Lower lobe of right lung (tissue), 2 donors: ENCODE data around the gene AP3S2. TPM values are rescaled to one million over a fixed set of nuclear protein-coding genes. Genes with fewer than 3 reads are reported as not detected.

ENCODE experiments used
- ATAC-seq, 2 donors: fragments of 200-7000 bp; cut with Tn5 transposase; one replicate each; pipeline ENCODE4 v1.9.1; 2020 to 2022; ENCODE audit warnings: mild to moderate bottlenecking in 2 of 2, moderate library complexity in 2 of 2
- DNase-seq: peaks from one replicate; pipeline ENCODE4 v3.0.0-alpha.2; 2020
- H3K27ac ChIP-seq: fragments of 200-600 bp; one replicate; pipeline ENCODE4 v1.8.0; 2022
- H3K27me3 ChIP-seq: fragments of 200-600 bp; one replicate; pipeline ENCODE4 v1.8.0; 2022; ENCODE audit warnings: low read depth
- H3K36me3 ChIP-seq: fragments of 200-600 bp; one replicate; pipeline ENCODE4 v1.8.0; 2022; ENCODE audit warnings: mild to moderate bottlenecking
- H3K4me1 ChIP-seq: fragments of 200-600 bp; one replicate; pipeline ENCODE4 v1.8.0; 2022
- H3K4me3 ChIP-seq: fragments of 200-600 bp; one replicate; pipeline ENCODE4 v1.8.0; 2022; ENCODE audit warnings: mild to moderate bottlenecking
- H3K9me3 ChIP-seq: fragments of 200-600 bp; one replicate; pipeline ENCODE4 v1.8.0; 2022
- CTCF ChIP-seq: fragments of 200-600 bp; IDR thresholded peaks from one replicate; pipeline ENCODE4 v1.8.0; 2022; ENCODE audit warnings: antibody characterized with exemption, mild to moderate bottlenecking
- intact Hi-C: fragments of 100-400 bp; cut with DNase I; formaldehyde crosslinking; loops from one replicate; pipeline ENCODE4 v1.11.0; 2022
- total RNA-seq: library from RNA; stranded (reverse); fragmentation: NEBNext Ultra II Directional; extraction: Animal tissue kit (Norgen Biotek cat#: 25700); gene quantifications from one replicate; pipeline ENCODE4 v1.2.1, GENCODE V29; 2021
- donor health status: DM: no; HTN: yes; CAD: no; lungs with severe emphysema.

Gene AP3S2
- total RNA-seq, 1 donor from 2014 or later, result 36.9 TPM

GRCh38 chr15:89863918-89864317 lies 29.9 kb downstream of the AP3S2 start:
- Histone ChIP-seq H3K9me3 (no peaks in the 10 kb centered on the region), H3K27ac (no peak overlapping the region), H3K4me1 (no peaks in the 10 kb centered on the region), H3K27me3 (no peaks in the 10 kb centered on the region), H3K36me3 (peaks cover 55% of the 10 kb centered on the region), H3K4me3 (no peak overlapping the region)
- ATAC-seq (no peak), DNase-seq (no peak)
- no peak for TF ChIP-seq CTCF
- intact Hi-C loops, result no loop called here

GRCh38 chr15:89860891-89861290 lies 32.9 kb downstream of the AP3S2 start:
- no peak for ATAC-seq
- H3K36me3 ChIP-seq, result peaks cover 63% of the 10 kb centered on the region

GRCh38 chr15:89860431-89860830 lies 33.4 kb downstream of the AP3S2 start:
- DNase-seq (no peak), ATAC-seq (no peak)
- Histone ChIP-seq H3K4me3 (no peak overlapping the region), H3K9me3 (no peaks in the 10 kb centered on the region), H3K36me3 (peaks cover 58% of the 10 kb centered on the region), H3K27ac (no peak overlapping the region), H3K4me1 (no peaks in the 10 kb centered on the region), H3K27me3 (no peaks in the 10 kb centered on the region)
- intact Hi-C loops, result no loop called here
- TF ChIP-seq CTCF, result no peak

More at GRCh38 chr15:89860891-89861290, 32.9 kb downstream of the AP3S2 start:
- Histone ChIP-seq H3K4me1 (no peaks in the 10 kb centered on the region), H3K9me3 (no peaks in the 10 kb centered on the region), H3K27me3 (no peaks in the 10 kb centered on the region), H3K27ac (no peak overlapping the region), H3K4me3 (no peak overlapping the region)
- TF ChIP-seq CTCF, result no peak
- no peak for DNase-seq
- intact Hi-C loops, result no loop called here

- no peak overlapping the region for H3K27ac ChIP-seq
- intact Hi-C loops, result no loop called here
- H3K9me3 ChIP-seq, result no peaks in the 10 kb centered on the region
- no peak overlapping the region for H3K4me3 ChIP-seq
- no peaks in the 10 kb centered on the region for H3K27me3 ChIP-seq
- no peak for TF ChIP-seq CTCF
- DNase-seq (no peak), ATAC-seq (no peak)
- no peaks in the 10 kb centered on the region for H3K4me1 ChIP-seq
- H3K36me3 ChIP-seq, result peaks cover 46% of the 10 kb centered on the region
These were observed 34.9 kb downstream of the AP3S2 start for GRCh38 chr15:89858661-89859458.

GRCh38 chr15:89857673-89858072 lies 36.1 kb downstream of the AP3S2 start:
- TF ChIP-seq CTCF, result no peak
- Histone ChIP-seq H3K4me1 (no peaks in the 10 kb centered on the region), H3K4me3 (no peak overlapping the region), H3K27me3 (no peaks in the 10 kb centered on the region), H3K36me3 (peaks cover 42% of the 10 kb centered on the region), H3K27ac (no peak overlapping the region), H3K9me3 (no peaks in the 10 kb centered on the region)
- intact Hi-C loops, result no loop called here
- no peak for ATAC-seq
- no peak for DNase-seq
